Bronchial epithelial cell (primary cell): ENCODE data around the gene RASSF5. TPM values are rescaled to one million over a fixed set of nuclear protein-coding genes. Genes with fewer than 3 reads are reported as not detected.
A peak's percentile ranks its signal among the peaks of the same experiment; 100 is the strongest.

ENCODE experiments used
- DNase-seq: peaks from one replicate; pipeline ENCODE4 v3.0.0-alpha.2; 2010; ENCODE audit warnings: low read depth
- FAIRE-seq: peaks from 2 replicates; lab custom pipeline; 2011; peaks lifted over from hg19 to GRCh38; lab: Jason Lieb, UNC
- H3K27me3 ChIP-seq: 2 replicates; pipeline ENCODE4 v1.5.1; 2011; ENCODE audit warnings: low read length; ENCODE audit not compliant: control insufficient read depth, insufficient read depth
- H3K36me3 ChIP-seq: 2 replicates; pipeline ENCODE4 v1.5.1; 2011; ENCODE audit warnings: low read length; ENCODE audit not compliant: control insufficient read depth, insufficient read depth
- H3K4me3 ChIP-seq: 2 replicates; pipeline ENCODE4 v1.5.1; 2011; ENCODE audit warnings: mild to moderate bottlenecking, low read depth, low read length, control low read depth
- CTCF ChIP-seq: IDR thresholded peaks from 2 replicates; pipeline ENCODE4 v1.5.1; 2011; ENCODE audit warnings: mild to moderate bottlenecking, moderate library complexity, low read length, control low read depth, inconsistent platforms; ENCODE audit not compliant: insufficient read depth, severe bottlenecking
- total RNA-seq: library from RNA; depleted of rRNA; stranded (reverse); fragments of >200 nt; gene quantifications from 2 replicates; pipeline ENCODE4 v1.2.1, GENCODE V29; 2014

Gene RASSF5
- total RNA-seq, 1 donor from 2014 or later: 3.4 TPM

DNA sequence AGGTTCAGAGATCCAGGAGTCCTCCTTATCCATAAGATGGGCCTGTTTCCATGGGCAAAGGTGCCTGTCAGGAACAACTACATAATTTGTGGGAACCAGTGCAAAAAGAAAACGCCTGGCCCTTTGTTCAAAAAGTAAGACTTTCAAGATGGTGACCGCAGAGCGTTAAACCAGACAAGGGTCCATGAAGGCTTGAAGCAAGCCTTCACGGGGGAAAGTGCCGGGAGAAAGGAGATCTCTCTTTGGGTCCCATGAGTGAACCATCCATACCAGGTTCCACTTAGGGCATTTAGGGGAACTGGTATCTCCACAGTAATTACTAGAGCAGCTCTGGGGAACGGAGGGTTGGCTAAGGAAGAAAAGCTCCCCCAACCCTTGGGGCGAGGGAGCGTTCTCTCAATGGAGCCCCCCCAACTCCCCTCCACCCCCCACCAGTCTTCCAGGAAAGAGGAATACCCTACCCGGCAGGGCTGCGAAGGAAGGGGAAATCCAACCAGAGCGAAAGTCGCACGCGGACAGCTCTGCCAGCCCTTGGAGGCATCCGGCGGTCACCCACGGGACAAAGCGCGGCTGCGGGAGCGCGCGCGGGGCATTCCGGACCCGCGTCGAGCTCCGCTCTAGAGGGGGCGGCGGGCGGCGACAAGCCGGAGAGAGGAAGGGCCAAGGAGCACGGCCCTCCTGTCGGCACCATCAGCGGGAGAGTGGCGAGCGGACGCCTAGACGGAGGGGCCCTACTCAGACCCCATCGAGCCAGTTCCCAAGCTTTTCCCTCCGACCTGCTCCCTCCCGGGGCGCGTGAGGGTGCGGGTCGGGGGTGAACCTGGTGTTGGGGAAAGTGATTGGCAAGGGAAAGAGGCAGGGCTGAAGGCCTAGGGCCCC, 687 bp upstream of the RASSF5 start:
- Histone ChIP-seq H3K27me3 (no peaks in the 10 kb centered on the region), H3K36me3 (no peaks in the 10 kb centered on the region), H3K4me3 (peak overlapping the region; percentile 54)
- no peak for TF ChIP-seq CTCF
- FAIRE-seq (no peak), DNase-seq (no peak)

DNA sequence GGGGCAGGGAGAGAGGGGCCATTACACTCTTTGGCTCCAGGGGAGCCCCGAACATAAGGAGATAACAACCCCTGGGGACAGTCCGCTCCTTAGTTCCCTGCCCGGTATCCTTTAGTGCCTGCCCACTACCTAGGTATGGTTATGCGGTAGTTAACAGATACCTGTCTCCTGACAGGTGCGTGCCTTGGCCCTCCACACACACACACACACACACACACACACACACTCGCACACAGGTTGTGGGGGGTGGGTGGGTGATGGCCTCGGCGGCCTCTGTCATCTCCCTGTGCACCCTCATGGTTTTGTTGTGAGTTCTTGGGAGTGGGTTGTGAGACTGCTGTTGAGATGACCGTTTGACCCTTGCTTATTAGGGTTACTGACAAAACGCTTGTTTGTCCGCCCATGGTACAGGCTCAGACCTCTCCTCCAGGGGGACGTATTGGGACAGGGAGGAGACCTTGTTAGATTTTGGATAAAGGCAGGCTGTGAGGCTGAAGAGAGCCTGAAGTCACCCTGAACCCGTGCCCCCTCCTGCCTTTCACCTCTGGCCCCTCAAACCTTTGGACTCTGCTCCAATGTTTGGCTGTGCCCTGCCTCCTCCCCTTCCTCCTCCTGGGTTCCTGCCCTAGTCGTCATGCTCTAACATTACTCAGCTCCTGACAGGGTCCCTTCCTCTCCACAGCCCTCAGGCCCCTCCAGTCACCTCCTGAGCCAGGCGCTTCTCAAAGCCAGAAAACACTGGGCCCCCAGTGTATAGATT, 979 bp downstream of the RASSF5 start:
- Histone ChIP-seq H3K27me3 (no peaks in the 10 kb centered on the region), H3K36me3 (no peaks in the 10 kb centered on the region), H3K4me3 (peak overlapping the region; percentile 54)
- DNase-seq (no peak), FAIRE-seq (no peak)
- no peak for TF ChIP-seq CTCF

DNA sequence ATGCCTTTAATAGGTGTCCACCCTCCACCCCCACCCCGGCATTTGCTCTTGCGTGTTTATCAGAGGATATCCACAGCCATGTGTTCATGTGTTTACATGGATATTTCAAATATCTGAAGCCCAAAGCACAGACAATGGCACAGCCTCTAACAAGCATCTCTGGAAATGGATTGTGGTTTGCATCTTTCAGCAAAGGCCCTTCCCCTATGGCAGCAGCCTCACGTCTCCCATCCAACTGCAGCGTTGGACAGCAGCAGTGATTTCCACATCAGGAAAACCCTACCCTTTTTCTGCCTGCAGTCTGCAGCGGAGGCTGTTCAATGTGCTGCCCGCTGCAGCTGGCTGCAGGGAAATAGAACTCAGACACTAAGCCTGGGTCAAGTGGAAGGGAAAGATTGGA, 1.6 kb downstream of the RASSF5 start:
- Histone ChIP-seq H3K36me3 (no peaks in the 10 kb centered on the region), H3K4me3 (no peak overlapping the region), H3K27me3 (no peaks in the 10 kb centered on the region)
- no peak for FAIRE-seq
- TF ChIP-seq CTCF: no peak
- no peak for DNase-seq

- H3K27me3 ChIP-seq: no peaks in the 10 kb centered on the region
- no peak for FAIRE-seq
- no peaks in the 10 kb centered on the region for H3K36me3 ChIP-seq
- H3K4me3 ChIP-seq: no peak overlapping the region
- DNase-seq: no peak
- TF ChIP-seq CTCF: no peak
These were observed 2.4 kb downstream of the RASSF5 start for GRCh38 chr1:206509612-206510257.

- H3K27me3 ChIP-seq: no peaks in the 10 kb centered on the region
- no peak overlapping the region for H3K4me3 ChIP-seq
- no peaks in the 10 kb centered on the region for H3K36me3 ChIP-seq
- DNase-seq: peak; percentile 70
- FAIRE-seq: no peak
- TF ChIP-seq CTCF: no peak
These were observed 3.0 kb downstream of the RASSF5 start for GRCh38 chr1:206510371-206510770.
